ENCODE data around the gene NAA50. TPM values are rescaled to one million over a fixed set of nuclear protein-coding genes. Genes with fewer than 3 reads are reported as not detected.

Gene NAA50
- total and polyA plus RNA-seq, 10 of the 15 experiments (the other 5 are each of a cell fraction or from before 2014, with no cell fraction given) = 31.7 to 205 (median 110) TPM

- TF ChIP-seq GATAD2B (conservative IDR thresholded peaks at IDR 0.05; ENCODE audit: low read depth) (no peak; the same call in 1 of the 2 replicates), USF2 (IDR thresholded peaks at IDR 0.05; ENCODE audit: borderline replicate concordance, low read depth, low read length) (peak; percentile 72), ZBTB4 (CRISPR knock-in tag; IDR thresholded peaks at IDR 0.05) (peak; percentile 88), TCF12 (IDR thresholded peaks at IDR 0.05; ENCODE audit: low read depth, low read length) (no peak), EED (IDR thresholded peaks at IDR 0.05; ENCODE audit: low read depth) (peak; percentile 86), IRF5 (IDR thresholded peaks at IDR 0.05; ENCODE audit: borderline replicate concordance) (no peak), EZH2 (IDR thresholded peaks at IDR 0.05; ENCODE audit: borderline replicate concordance, control insufficient read depth, low read depth, low read length) (no peak), RELB (IDR thresholded peaks at IDR 0.05; ENCODE audit: low read depth) (peak; percentile 97), ASH2L (IDR thresholded peaks at IDR 0.05; ENCODE audit: borderline replicate concordance, low read depth) (no peak), PRDM15 (CRISPR knock-in tag; IDR thresholded peaks at IDR 0.05) (peak; percentile 65; the same call in 1 of the 2 replicates), NFIC (IDR thresholded peaks at IDR 0.05; ENCODE audit: low read depth, low read length) (peak; percentile 79; the same call in 1 of the 2 replicates), SP1 (IDR thresholded peaks at IDR 0.05; ENCODE audit: low read depth, low read length) (no peak), RCOR1 (conservative IDR thresholded peaks at IDR 0.05; ENCODE audit: low read depth, low read length) (no peak), SKIL (IDR thresholded peaks at IDR 0.05; ENCODE audit: low read depth, poor library complexity, severe bottlenecking) (peak; percentile 81), ZBED1 (IDR thresholded peaks at IDR 0.05; ENCODE audit: borderline replicate concordance) (no peak)
These were observed 666 bp upstream of the NAA50 start, which contains the start of gene ATP6V1A (continued) for GRCh38 chr3:113746548-113747282.

All from GM12878 (cell line).